Measurements from ENCODE around the gene CRBN. TPM values are rescaled to one million over a fixed set of nuclear protein-coding genes. Genes with fewer than 3 reads are reported as not detected.

The CRBN gene
- total and polyA plus RNA-seq, 9 of the 15 experiments (the other 6 are each of a cell fraction or from before 2014, with no cell fraction given) = 40.8 to 331 (median 57.4) TPM

DNA sequence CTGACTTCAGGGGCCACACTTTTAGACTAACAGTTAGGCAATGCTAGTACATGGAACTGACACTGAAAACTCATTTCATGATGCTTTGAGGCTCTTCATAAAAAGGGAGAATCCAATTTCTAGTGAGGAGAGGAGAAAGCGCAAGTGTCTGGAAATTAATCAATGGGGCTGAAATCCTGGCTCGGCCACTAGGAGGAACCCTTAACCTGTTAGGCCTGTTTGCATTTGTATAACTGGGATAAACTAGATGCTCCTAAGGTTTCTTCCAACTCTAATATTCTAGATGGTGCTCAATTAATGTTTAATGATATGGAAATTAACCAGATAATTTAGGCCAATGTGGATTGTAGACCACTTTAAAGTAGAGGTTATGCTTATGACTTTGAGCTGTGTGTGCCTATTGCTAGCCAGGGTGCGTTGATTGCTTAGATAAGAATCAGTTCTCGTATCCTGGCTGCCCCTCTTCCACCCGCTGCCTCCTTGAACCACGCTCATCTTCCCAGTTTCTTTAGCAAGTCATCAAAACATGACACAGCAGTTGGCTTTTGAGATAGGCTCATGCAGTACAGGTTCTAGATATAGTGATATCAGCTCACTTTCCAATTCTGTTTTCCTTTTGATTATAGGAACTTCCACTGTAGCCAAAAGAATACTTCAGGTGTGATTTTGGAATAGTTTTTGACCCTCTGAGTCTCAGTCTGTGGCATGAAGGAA is 16.8 kb upstream of the CRBN start (continued):
- TF ChIP-seq ZNF830 (CRISPR knock-in tag; IDR thresholded peaks at IDR 0.05) (no peak), ZNF699 (CRISPR knock-in tag; IDR thresholded peaks at IDR 0.05; ENCODE audit: insufficient replicate concordance) (no peak), HMG20A (CRISPR knock-in tag; conservative IDR thresholded peaks at IDR 0.05) (no peak), FOS (IDR thresholded peaks at IDR 0.05; ENCODE audit: extremely low read depth, insufficient read length) (no peak), SNRNP70 (optimal IDR thresholded peaks at IDR 0.05; ENCODE audit: low read depth, low read length) (no peak), MAX (CRISPR knock-in tag; IDR thresholded peaks at IDR 0.05) (no peak), SMAD4 (CRISPR knock-in tag; conservative IDR thresholded peaks at IDR 0.05) (no peak), ZNF551 (CRISPR knock-in tag; IDR thresholded peaks at IDR 0.05) (no peak), CBFB (CRISPR knock-in tag; IDR thresholded peaks at IDR 0.05) (no peak), CTBP1 (IDR thresholded peaks at IDR 0.05; ENCODE audit: borderline replicate concordance) (0 out of 2 replicates have a peak, but pooled peaks have one; percentile 25), ZNF121 (CRISPR knock-in tag; conservative IDR thresholded peaks at IDR 0.05) (no peak), CEBPG (CRISPR knock-in tag; IDR thresholded peaks at IDR 0.05) (no peak), CEBPG (tag; conservative IDR thresholded peaks at IDR 0.05 in 1 of 2, IDR thresholded peaks at IDR 0.05 in 1 of 2) (no peak), LARP7 (IDR thresholded peaks at IDR 0.05) (no peak), MAFG (tag; conservative IDR thresholded peaks at IDR 0.05) (peak; percentile 77), PTRF (tag; IDR thresholded peaks at IDR 0.05) (no peak), NR1H2 (CRISPR knock-in tag; IDR thresholded peaks at IDR 0.05) (no peak), ARNT (IDR thresholded peaks at IDR 0.05) (no peak), ZC3H4 (CRISPR knock-in tag; IDR thresholded peaks at IDR 0.05; ENCODE audit: borderline replicate concordance) (no peak)
- TF ChIP-seq, protein P1, sequence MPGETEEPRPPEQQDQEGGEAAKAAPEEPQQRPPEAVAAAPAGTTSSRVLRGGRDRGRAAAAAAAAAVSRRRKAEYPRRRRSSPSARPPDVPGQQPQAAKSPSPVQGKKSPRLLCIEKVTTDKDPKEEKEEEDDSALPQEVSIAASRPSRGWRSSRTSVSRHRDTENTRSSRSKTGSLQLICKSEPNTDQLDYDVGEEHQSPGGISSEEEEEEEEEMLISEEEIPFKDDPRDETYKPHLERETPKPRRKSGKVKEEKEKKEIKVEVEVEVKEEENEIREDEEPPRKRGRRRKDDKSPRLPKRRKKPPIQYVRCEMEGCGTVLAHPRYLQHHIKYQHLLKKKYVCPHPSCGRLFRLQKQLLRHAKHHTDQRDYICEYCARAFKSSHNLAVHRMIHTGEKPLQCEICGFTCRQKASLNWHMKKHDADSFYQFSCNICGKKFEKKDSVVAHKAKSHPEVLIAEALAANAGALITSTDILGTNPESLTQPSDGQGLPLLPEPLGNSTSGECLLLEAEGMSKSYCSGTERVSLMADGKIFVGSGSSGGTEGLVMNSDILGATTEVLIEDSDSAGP (CRISPR knock-in tag; IDR thresholded peaks at IDR 0.05) = no peak
- TF ChIP-seq, protein P2, sequence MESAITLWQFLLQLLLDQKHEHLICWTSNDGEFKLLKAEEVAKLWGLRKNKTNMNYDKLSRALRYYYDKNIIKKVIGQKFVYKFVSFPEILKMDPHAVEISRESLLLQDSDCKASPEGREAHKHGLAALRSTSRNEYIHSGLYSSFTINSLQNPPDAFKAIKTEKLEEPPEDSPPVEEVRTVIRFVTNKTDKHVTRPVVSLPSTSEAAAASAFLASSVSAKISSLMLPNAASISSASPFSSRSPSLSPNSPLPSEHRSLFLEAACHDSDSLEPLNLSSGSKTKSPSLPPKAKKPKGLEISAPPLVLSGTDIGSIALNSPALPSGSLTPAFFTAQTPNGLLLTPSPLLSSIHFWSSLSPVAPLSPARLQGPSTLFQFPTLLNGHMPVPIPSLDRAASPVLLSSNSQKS (CRISPR knock-in tag; IDR thresholded peaks at IDR 0.05) = no peak

All from K562 (cell line).